ENCODE measurements around the gene TAS2R1.

The TAS2R1 gene, protein sequence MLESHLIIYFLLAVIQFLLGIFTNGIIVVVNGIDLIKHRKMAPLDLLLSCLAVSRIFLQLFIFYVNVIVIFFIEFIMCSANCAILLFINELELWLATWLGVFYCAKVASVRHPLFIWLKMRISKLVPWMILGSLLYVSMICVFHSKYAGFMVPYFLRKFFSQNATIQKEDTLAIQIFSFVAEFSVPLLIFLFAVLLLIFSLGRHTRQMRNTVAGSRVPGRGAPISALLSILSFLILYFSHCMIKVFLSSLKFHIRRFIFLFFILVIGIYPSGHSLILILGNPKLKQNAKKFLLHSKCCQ

DNA sequence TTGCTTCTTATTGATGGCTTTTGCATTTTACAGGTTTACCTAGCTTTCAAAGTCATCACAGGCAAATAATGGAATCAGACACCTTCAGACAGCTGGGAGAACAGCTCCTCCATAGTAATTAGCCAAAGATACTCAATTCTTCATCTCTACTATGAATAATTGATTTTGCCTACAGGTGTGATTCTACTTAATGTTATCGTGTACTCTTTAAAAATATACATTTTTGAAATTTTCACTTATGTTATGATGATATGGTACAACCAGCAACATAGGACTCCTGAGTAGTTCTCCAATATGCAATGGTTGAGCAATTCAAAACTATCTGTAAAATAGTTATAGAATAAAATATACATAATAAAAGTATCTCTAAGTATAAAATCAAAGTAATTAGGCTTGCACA, at the start of gene TAS2R1:
TAS2R1 (minus strand) TSS at position 101 of the 400 bp plus-strand sequence. CDS start 319 bp downstream, outside the sequence.
- FAIRE-seq: no peak

DNA sequence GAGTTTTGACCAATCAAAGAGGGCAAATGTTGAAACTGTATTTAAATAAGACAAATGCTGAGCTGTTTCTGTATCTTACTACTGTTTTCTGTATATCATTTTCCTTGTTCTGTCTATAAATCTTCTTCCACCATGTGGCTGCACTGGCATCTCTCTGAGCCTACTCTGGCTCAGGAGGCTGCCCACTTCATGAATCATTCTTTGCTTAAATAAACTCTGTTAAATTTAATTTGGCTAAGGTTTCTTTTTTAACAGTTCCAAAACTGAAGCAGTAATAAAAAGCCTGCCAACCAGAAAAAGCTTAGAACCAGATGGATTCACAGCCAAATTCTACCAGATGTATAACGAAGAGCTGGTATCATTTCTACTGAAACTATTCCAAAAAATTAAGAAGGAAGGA, 40.2 kb upstream of the TAS2R1 start:
- FAIRE-seq: no peak

DNA sequence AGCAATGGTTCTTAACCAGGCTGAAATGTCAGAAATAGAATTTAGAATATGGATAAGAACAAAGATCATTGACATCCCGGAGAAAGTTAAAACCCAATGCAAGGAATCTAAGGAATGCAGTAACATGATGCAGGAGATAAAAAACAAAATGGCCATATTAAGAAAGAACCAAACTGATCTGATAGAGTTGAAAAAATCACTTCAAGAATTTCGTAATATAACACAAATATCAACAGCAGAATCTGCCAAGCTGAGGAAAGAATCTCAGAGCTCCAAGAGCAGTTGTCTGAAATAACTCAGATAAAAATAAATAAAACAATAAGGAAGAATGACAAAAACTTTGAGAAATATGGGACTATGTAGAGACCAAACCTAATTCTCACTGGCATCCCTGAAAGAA, 37.8 kb upstream of the TAS2R1 start:
- no peak for FAIRE-seq

DNA sequence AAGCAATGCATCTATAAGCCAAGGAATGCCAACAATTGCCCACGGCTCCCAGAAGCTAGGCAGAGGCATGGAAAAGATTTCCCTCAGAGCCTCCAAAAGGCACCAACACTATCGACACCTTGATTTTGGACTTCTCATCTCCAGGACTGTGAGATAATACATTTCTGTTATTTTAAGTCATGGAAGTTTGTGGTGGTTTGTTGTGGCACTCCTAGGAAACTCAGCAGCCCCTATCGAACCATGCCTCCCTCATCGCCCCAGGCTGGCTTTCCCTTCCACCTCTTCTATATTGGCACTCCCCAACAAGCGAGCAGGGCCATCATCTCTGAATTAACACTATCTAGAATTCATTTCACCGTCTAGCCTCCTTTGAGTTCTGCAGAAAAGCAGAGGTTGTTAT, 33.7 kb upstream of the TAS2R1 start:
- FAIRE-seq: no peak

DNA sequence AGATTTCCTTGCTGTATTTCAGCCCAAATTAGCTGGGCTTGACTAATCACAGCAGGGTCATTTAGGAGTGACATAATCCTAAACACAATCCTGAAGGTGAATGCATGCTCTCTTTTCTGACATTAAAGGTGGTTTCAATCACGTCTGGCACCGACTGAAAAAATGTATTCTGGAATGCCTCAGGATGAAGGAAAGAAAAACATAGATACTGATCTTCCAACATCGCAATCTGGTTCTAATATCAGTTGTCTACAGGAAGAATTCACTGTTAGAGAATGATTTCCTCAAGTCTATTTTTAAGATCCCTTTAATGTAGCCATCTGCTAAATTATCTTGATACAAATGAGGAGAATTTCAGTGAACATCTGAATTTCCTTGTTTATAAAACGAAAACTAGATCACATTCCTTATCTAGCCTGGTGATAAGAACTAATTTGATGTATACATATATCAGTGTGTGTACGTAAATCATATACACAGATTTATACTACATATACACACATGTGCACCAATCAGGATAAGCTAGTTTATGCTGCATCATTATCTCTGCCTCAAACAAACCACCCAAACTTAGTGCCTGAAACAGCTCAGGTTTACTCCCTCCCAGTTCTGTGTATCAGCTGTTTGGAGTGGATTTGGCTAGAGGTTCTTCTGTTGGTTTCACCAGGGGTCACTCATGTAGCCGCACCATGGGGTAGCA, 31.3 kb upstream of the TAS2R1 start:
- peak; percentile 83 for FAIRE-seq

DNA sequence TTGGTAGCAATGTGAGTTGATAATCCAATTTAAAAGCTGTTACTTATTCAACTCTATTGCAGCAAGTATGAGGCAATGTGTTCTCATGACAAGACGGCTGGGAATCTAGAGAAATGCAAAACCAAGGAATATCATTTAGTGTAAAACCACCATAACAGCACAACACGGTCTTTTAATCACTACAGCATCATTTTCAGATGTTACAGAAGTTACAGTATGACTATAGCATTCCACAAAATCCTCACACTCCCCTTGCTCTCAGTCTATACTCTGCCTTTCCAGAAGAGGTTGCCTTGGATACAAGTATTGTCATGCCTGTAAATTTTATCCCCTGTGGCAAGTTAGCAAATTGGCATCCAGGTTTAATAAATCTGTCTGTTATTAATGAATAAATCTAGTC, 28.6 kb upstream of the TAS2R1 start:
- FAIRE-seq: no peak

DNA sequence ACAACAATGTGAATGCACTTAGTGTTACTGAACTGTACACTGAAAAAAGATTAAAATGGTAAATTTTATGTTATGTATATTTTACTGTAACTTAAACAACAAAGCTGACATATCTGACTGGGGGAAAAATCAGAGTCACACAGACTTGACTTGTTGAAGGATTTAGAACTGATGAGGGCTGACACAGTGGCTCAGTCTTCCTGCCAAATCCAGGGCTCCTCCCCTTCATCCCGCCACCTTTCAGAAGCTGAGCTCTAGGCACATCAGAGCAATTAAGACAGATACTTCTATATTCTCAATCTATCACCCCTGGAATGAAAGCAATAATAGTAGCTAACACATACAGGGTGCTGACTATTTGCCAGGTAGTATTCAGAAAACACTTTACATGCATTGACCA, 27.7 kb upstream of the TAS2R1 start:
- FAIRE-seq: no peak

DNA sequence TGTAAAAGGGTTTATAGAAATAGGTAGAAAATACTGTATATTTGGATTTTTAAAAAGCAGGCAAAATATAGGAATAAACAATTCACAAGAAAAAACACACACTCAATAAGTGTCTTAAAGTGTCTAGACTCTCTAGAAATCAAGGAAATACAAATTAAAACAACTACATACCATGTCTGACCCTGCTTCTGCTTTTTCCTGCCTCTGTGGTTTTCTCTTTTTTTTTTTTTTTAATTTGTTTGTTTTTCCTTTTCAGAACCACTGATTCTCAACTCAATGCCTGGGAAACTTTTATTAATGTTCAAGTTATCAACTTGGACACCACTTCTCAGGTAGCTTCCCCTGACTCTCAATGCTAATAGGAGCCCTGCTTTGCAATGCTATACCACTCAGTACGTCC, 25.5 kb upstream of the TAS2R1 start:
- no peak for FAIRE-seq

DNA sequence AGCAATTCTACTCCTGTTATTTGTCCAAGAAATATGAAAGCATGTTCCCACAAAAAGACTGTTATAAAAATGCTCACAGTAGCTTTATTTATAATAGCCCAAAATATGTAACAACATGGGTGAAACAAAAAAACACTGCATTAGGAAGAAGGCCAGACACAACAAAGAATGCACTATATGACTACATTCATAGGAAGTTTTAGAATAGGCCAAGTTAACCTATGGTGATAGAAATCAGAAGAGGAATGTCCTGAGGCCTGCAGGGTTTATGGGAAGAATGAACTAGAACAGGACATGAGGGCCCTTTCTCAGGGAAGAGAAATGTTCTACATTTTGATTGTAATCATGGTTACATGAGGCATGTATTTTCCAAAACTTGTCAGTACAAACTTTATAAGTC, 24.7 kb upstream of the TAS2R1 start:
- no peak for FAIRE-seq

DNA sequence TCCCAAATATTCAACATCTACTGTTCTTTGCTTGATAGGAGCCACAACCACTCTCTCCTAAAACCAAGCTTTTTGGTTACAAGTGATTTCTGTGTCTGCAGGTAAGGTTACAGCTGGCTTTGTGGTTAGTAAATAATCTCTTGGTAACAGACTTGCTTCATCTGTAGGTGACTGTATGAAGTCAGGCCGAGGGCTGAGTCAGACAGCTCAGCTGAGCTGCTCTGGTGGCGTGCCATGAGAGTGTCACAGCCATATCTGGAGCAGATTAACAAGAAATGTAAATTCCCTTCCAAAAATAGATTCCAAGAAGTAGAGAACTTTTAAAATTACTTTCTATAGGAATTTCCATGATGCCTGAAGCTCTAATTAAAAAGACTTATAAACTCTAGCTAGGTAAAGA, 23.7 kb upstream of the TAS2R1 start:
- no peak for FAIRE-seq

DNA sequence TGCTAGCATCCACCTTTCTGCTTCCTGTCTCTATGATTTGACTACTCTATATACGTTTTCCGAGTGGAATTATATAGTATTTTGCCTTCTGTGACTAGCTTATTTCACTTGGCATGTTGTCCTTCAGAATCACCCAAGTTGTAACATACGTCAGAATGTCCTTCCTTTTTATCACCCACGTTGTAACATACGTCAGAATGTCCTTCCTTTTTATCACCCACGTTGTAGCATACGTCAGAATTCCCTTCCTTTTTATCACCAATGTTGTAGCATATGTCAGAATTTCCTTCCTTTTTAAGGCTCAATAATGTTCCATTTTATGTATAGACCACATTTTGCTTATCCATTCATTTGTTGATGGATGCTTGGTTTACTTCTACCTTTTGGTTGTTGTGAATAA, 22.9 kb upstream of the TAS2R1 start:
- FAIRE-seq: no peak

DNA sequence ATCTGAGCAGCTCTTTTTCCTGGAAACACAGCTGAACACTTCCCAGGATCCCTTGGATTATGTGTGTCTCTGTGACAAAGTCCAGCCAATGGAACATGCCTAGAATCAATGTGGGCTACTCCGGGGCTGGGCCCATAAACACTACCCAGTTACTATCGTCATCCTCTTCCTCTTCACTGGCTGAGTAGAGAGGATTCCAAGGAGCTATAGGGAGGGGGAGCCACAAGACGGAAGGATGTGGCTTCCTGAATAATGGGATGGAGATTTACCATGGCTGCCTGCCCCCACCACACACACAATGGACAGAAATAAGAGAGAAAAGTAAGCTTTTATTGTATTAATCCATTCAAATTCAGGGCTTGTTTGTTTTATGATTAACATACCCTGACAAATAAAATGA, 22.1 kb upstream of the TAS2R1 start:
- no peak for FAIRE-seq

DNA sequence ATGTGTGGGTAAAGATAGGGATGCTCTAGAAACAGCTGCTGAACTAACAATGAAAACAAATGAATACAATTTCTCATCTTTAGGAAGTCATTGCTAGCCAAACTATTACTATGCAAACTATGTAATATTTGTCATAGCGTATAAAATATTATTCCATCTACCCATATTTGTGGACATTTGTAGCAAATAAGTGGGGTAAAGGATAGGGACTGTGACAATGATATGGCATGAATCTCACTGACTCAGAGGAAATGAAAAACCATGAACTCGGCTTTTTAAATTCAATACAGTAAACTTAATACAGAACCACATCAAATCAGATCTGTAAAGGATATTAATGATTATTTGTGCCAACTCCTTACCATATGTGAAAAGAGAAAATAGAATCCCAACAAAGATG, 16.7 kb upstream of the TAS2R1 start:
- no peak for FAIRE-seq

DNA sequence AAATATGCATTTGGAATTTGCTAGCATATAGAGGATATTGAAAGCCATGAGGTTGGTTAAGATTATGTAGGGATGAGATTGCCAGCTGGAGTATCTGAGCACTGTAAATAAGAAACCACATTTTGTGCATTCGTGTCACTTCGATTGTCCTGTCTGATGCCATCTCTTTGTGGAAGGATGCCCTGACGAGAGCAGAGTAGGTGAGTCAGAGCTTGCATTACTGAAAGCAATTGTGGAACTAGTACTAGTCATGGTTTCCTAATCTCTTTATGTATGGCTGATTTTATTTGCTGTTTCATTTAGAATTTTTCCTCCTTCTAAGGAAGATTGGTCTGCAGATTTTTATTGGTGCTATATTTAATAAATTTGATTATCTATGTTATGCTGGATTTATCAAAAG, 14.5 kb upstream of the TAS2R1 start:
- no peak for FAIRE-seq

DNA sequence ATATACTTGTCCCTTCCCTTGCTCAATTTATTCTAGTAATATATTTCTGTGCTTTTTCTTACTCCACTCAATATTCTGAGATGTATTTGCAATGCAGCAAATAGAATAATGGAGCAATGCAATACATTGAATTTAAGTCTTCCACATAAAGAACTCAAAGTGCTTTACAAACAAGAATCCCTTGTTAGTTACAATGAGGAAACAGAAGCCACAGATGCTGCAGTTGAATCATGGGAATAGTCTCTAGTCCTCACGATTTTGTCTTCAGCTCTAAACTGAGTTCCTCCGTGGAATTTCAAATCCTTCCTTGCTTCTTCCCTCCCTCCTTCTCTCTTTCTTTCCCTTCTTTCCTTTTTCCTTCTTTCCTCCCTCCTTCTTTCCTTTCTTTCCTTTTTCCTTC, 12.5 kb upstream of the TAS2R1 start:
- no peak for FAIRE-seq

DNA sequence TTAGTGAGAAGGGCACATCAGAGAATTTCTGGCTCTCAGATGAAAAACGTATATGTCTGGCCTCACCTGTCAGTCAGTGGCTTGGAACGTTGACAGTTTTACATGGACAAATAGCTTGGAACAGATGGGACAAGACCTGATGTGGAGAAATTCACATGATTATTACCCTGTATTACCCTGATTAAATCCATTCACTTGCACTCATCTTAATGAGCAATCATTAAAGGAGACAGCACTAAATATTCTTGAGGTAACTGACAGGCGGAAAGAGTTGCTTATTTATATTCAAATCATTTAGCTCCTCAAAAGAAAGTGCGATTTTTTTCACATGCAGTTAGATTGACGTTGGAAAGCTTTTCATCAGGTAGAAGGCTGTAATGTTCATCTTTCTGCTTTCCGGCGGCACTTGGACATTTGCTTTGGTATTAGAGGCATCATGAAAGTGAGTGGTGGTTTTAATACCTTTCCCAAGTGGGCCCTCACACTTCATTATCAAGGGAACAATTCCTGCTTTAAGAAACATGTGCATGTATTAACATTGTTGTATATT, 11.7 kb upstream of the TAS2R1 start:
- no peak for FAIRE-seq

DNA sequence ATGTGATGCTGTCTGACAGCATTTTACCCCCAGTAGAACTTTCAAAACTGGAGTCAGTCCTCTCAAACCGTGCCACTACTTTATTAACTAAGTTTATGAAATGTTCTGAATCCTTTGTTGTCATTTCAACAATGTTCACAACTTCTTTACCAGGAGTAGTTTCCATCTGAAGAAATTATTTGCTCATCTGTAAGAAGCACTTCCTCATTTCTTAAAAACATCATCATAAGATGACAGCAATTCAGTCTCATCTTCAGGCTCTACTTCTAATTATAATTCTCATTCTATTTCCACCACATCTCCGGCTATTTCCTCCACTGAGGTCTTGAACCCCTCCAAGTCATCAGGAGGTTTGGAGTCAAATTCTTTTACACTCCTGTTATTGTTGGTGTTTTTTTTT, 2.3 kb upstream of the TAS2R1 start:
- no peak for FAIRE-seq

DNA sequence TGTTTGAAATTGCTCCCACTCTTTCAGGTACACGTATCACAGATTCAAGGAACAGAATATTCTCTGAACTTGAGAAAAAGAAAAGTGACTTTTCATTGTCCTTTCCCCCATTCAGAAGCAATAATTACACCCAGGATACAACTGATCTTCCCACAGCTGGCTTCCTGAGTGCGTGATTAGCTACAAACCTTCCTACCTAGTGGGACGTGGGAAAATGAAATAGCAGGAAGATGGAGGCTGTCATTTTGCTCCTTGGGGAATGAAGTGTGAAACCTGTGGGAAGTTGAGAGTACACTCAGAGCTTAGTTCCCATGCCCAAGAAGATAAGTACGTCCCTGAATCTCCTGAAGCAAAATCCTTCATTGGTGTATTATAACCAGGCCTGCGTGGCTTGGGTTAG, 2.6 kb downstream of the TAS2R1 start:
- no peak for FAIRE-seq

DNA sequence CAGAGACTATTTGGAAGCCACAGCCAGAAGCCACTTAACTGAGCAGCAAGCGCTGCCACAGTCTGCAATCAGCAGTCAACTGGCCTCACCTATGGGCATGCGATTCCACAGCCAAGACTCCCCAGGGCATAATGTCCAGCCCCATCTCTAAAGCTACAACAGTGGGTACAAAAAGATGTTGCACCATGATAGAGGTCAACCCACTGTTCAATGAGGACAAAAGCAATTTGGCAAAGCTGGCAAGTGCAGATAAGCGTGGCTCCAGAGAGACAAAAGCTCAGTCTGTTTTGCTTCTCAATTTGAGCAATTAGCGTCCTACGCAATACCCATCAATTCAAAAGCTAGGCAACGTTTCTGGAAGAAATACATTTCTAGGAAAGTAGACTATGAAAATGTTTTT, 3.2 kb downstream of the TAS2R1 start:
- no peak for FAIRE-seq

DNA sequence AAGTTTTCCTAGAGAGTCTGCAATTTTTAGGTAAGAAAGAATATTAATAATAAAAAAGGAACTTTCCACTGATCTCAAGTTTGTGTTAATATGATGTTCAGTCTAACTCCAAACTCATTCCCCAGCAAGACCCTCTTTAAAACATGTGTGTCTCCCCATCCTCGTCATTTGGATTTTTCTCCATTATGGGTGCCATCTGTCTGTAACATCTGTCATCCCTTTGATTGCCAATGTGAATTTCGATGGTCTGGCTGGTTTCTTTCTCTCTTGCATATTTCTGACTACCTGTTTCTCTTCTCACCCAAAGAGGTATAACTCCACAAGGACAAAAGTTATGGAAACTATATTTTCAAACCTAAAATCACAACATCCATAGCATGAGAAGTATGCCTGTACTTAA, 4.4 kb downstream of the TAS2R1 start:
- FAIRE-seq: no peak

DNA sequence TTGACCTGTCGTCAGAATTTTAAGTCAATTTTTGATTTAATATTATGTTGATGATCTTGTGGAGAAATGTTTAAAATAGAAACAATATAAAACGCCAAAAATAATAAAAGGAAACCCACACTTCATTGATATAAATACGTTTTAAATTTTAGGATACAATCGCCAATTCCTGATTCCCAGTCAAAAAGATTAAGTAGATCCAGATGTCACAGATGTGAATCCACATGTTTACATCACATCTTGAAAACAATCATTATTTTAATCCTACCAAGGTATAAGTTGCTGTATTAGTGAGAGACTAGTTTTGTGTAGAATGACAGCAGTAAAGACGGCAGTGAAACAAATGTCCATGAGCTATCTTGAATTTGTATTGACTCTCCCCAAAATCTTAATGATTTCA, 4.9 kb downstream of the TAS2R1 start:
- FAIRE-seq: no peak

DNA sequence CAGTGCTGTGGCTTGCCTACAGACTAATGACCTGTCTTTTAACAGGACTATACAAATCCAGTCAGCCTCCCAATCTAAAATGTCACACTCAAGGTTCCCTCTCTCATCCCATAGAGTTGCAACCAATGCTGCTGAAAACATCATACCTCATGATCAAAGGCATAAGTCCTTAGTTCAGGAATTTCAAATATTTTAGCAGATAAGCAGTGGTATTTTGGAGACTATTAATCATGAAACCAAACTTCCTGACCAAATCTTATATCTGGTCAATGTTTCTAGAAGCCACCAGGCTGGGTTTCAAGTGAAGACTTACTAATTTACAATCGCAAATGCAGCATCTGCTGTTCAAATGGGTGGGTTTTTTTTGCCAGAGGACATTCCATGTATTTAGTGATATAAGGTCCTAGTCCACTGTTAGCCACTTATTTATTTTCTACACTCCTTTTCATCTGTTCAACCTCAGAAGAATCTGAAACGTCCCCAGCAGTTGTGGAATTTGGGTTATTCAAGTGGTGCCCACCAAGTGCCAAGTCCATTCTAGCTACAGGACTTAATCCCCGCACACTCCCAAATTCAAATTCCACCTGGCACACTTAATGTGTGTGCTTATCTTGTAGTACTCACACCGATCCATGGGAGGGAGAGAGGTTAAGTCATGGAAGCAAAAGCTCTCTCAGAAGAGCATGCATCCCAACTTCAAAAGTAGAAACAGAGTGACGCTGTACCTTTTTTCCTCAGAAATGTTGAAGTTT, 5.8 kb downstream of the TAS2R1 start:
- FAIRE-seq: no peak

DNA sequence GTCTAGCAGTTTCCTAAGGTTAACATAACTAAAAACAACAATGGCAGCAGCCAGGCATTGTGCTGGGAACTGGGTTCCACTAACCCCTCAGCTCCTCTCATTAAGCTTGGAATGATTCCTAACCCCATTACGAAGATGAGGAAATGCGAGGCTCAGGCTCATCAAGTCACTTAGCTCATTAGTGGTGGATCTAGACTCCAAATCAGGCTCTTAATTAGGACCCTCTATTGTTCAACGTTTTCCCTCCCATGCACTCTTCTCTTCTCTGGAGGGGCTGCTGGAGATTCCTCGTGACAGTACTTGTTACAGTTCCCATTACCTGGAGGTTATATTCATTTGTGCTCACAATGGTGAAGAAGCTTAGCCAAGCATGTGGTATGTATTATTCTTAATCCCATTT, 6.5 kb downstream of the TAS2R1 start:
- no peak for FAIRE-seq

DNA sequence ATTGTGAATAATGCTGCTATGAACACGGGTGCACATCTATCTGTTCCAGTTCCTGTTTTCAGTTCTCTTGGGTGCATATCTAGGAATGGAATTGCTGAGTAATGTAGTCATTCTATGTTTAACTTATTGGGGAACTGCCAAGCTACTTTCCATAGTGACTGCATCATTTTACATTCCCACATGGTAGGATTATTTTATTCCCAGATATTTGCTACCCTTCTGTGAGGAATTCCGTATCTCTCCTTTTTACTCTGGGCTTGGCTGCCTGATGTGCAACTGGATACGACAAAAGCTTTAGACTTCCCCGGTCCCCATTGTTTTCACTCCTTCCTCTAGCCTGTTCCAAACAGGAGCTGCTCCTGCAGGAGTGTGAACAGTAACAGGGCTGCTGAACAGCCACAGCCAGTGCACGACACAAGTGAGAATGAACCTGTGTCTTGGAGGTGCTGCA, 7.2 kb downstream of the TAS2R1 start:
- FAIRE-seq: no peak
